Peyer's patch (tissue), 4 donors: Measurements from ENCODE around the gene ZNF516. TPM values are rescaled to one million over a fixed set of nuclear protein-coding genes. Genes with fewer than 3 reads are reported as not detected.

Experiments
- DNase-seq, 3 donors: peaks; one replicate each; pipeline ENCODE4 v3.0.0-alpha.2; 2017 to 2019
- H3K27ac ChIP-seq, 4 donors: fragments of 200-600 bp; sonication (generic); one replicate each; pipeline ENCODE4 v1.5.1; 2016 to 2019
- H3K27me3 ChIP-seq, 2 donors: fragments of 200-600 bp; sonication (generic); one replicate each; pipeline ENCODE4 v1.5.1; 2019
- H3K36me3 ChIP-seq, 3 donors: fragments of 200-600 bp; sonication (generic); one replicate each; pipeline ENCODE4 v1.5.1; 2016 to 2019
- H3K4me1 ChIP-seq, 4 donors: fragments of 200-600 bp; sonication (generic); one replicate each; pipeline ENCODE4 v1.5.1; 2016 to 2019
- H3K4me3 ChIP-seq, 4 donors: fragments of 200-600 bp; sonication (generic); 1 replicate in 3 of 4; 2 replicates in 1 of 4; pipeline ENCODE4 v1.5.1; 2016 to 2019; ENCODE audit warnings: mild to moderate bottlenecking in 1 of 4
- H3K9me3 ChIP-seq, 4 donors: fragments of 200-600 bp; sonication (generic); one replicate each; pipeline ENCODE4 v1.5.1; 2016 to 2019; ENCODE audit warnings: mild to moderate bottlenecking in 1 of 4
- POLR2A ChIP-seq, 2 donors: fragments of 450-650 bp; IDR thresholded peaks; one replicate each; pipeline ENCODE4 v1.5.1; 2017; ENCODE audit warnings: antibody characterized with exemption in 2 of 2, mild to moderate bottlenecking in 2 of 2, moderate library complexity in 2 of 2
- total RNA-seq, 4 donors: library from RNA; depleted of rRNA; stranded (reverse); fragments of >200 nt; gene quantifications; one replicate each; pipeline ENCODE4 v1.1.0, GENCODE V29; 2016
- TF ChIP-seq, protein P1 (sequence below), 6 experiments: fragments of 450-650 bp in 4 of 6; fragments of 200-600 bp in 2 of 6; sonication (generic) in 1 of 6; IDR thresholded peaks; one replicate each; pipeline ENCODE4 v1.5.1; 2017 to 2019; ENCODE audit warnings: antibody characterized with exemption in 6 of 6, mild to moderate bottlenecking in 3 of 6, moderate library complexity in 1 of 6

ZNF516 gene
- total RNA-seq, 4 donors from 2014 or later = 19.8 to 39.6 (median 25.7) TPM

- DNase-seq = no peak
- no peaks in the 10 kb centered on the region for H3K36me3 ChIP-seq
- no peak overlapping the region for H3K27ac ChIP-seq
- TF ChIP-seq POLR2A (IDR thresholded peaks at IDR 0.05) = no peak
- TF ChIP-seq, protein P1, sequence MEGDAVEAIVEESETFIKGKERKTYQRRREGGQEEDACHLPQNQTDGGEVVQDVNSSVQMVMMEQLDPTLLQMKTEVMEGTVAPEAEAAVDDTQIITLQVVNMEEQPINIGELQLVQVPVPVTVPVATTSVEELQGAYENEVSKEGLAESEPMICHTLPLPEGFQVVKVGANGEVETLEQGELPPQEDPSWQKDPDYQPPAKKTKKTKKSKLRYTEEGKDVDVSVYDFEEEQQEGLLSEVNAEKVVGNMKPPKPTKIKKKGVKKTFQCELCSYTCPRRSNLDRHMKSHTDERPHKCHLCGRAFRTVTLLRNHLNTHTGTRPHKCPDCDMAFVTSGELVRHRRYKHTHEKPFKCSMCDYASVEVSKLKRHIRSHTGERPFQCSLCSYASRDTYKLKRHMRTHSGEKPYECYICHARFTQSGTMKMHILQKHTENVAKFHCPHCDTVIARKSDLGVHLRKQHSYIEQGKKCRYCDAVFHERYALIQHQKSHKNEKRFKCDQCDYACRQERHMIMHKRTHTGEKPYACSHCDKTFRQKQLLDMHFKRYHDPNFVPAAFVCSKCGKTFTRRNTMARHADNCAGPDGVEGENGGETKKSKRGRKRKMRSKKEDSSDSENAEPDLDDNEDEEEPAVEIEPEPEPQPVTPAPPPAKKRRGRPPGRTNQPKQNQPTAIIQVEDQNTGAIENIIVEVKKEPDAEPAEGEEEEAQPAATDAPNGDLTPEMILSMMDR (IDR thresholded peaks at IDR 0.05) = no peak
- H3K4me1 ChIP-seq = no peaks in the 10 kb centered on the region
- H3K4me3 ChIP-seq = no peak overlapping the region
- no peaks in the 10 kb centered on the region for H3K27me3 ChIP-seq
- no peaks in the 10 kb centered on the region for H3K9me3 ChIP-seq
Observed at GRCh38 chr18:76340410-76340809, 154.6 kb downstream of the ZNF516 start.

DNA sequence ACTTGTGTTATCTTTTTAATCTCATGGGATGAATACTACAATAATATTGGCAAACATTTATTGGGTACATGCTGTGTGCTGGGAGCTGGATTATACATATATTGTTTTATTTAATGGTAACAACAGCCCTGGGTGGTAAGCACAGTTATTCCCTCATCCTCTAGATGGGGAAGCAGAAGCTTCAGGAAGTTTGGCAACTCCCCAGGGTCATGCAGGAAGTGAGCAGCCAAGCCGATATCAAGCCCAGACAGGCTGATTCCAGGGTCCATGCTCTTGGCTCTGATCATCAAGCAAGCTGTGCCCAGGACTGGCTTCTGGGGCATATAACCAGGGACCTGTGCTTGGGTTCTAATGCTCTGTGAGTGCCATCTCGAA is 155.8 kb downstream of the ZNF516 start:
- H3K4me3 ChIP-seq = no peak overlapping the region
- TF ChIP-seq POLR2A (IDR thresholded peaks at IDR 0.05) = no peak
- TF ChIP-seq, protein P1 (IDR thresholded peaks at IDR 0.05) = no peak
- no peak overlapping the region for H3K27ac ChIP-seq
- no peaks in the 10 kb centered on the region for H3K27me3 ChIP-seq
- DNase-seq = no peak
- no peaks in the 10 kb centered on the region for H3K36me3 ChIP-seq
- no peaks in the 10 kb centered on the region for H3K4me1 ChIP-seq
- H3K9me3 ChIP-seq = no peaks in the 10 kb centered on the region

DNA sequence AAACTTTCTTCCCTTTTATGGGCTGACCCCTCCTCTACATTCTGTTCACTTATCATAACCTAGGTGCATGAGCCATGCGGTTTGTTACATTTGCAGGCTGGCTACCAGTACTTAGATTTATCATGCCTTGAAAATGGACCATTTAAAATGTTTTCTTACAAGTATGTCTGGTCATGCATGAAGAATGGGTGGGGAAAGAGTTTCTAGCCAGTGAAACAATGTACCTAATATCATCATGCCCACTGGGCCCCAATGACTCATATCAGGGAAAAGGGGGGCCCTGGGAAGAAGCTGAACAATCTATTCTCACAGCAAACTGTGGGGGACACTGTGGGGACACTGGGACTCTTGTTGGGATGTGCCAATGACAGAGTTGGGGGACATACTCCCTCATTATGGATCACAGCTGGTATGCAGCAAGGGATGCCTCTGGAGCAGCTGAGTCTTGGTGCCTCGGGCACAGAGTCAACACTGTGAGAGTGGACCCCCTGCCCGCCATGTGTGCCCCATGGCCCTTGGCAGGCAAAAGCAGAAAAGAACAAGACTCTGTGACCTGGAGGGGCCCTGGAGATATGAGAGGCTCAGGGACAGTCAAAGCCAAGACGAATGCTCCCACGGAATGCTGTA is 156.3 kb downstream of the ZNF516 start:
- TF ChIP-seq, protein P1 (IDR thresholded peaks at IDR 0.05) = no peak
- TF ChIP-seq POLR2A (IDR thresholded peaks at IDR 0.05) = no peak
- Histone ChIP-seq H3K4me1 (no peaks in the 10 kb centered on the region), H3K36me3 (no peaks in the 10 kb centered on the region), H3K27me3 (no peaks in the 10 kb centered on the region), H3K27ac (no peak overlapping the region), H3K9me3 (no peaks in the 10 kb centered on the region), H3K4me3 (no peak overlapping the region)
- no peak for DNase-seq

DNA sequence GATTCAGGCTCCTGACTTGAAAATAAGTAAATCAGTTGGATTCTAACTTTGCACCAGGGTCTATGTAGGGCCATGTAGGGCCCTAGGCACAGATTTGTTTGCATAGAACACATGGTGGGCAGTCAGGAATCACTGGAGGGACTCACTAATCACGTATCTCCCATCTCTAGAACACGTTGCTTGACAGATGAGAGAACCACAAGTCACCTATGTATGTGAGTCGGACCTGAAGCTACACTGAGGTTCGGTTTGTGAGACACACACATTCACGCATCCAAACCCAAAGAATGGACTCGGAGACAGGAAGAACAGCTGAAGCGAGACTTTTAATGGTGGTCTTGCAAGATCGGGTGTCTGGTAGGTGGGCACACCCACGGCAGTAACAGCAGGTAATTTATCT is 157.0 kb downstream of the ZNF516 start:
- Histone ChIP-seq H3K27me3 (no peaks in the 10 kb centered on the region), H3K27ac (no peak overlapping the region), H3K4me3 (no peak overlapping the region), H3K36me3 (no peaks in the 10 kb centered on the region), H3K9me3 (no peaks in the 10 kb centered on the region), H3K4me1 (no peaks in the 10 kb centered on the region)
- DNase-seq = no peak
- no peak for TF ChIP-seq POLR2A (IDR thresholded peaks at IDR 0.05)
- TF ChIP-seq, protein P1 (IDR thresholded peaks at IDR 0.05) = no peak

DNA sequence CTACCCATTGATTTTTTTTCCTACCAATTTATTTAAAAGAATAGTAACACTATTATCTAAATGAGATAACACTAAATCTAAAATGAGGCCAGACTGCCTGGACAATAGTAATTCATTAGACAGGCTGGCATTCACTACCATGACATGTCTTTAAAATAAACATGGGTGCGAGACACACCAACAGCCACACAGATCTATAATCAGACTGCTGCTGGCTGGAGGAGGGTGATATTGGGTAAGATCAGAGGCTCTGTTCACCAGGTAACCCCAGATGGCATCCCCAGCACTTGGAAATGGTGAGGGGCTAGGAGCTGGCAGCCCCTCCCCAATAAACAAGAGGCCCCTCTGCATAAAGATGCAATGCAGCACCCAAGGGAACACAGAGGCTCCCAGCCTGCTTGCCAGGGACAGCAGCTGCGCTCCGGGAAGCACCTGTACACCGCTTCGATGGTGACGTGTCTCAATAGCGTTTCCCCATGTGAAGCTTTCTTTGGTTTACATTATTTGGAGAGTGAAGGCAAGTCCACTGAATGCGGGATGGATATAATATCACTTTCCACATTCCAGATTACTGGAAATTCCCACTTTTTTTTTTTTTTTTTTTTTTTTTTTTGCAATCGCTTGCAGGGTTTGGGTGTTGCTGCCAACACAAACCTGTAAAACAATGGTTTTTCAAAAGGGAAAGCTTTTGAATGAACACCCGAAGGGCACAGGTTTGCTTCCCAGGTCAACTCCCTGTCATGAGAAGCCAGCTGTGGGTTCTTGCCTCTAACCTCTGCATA is 159.0 kb downstream of the ZNF516 start:
- Histone ChIP-seq H3K4me1 (no peaks in the 10 kb centered on the region), H3K27me3 (no peaks in the 10 kb centered on the region), H3K9me3 (no peaks in the 10 kb centered on the region), H3K36me3 (no peaks in the 10 kb centered on the region), H3K4me3 (no peak overlapping the region), H3K27ac (no peak overlapping the region)
- TF ChIP-seq, protein P1 (IDR thresholded peaks at IDR 0.05) = no peak
- no peak for TF ChIP-seq POLR2A (IDR thresholded peaks at IDR 0.05)
- DNase-seq = no peak
